ENCODE measurements around the gene HEATR5A.

HEATR5A gene

GRCh38 chr14:31326111-31326510 lies 94.2 kb downstream of the HEATR5A start:
- H2AFZ ChIP-seq (ENCODE audit: low read length) = no peak overlapping the region
- H3K9ac ChIP-seq (ENCODE audit: low read length) = no peak overlapping the region
- H3K9me2 ChIP-seq (ENCODE audit: low read depth, low read length) = no peaks in the 10 kb centered on the region
- H3K4me3 ChIP-seq (ENCODE audit: low read depth, low read length, poor library complexity, severe bottlenecking) = no peak overlapping the region
- H3K4me2 ChIP-seq (ENCODE audit: low read length) = no peak overlapping the region
- no peaks in the 10 kb centered on the region for H3K27me3 ChIP-seq (ENCODE audit: insufficient read depth, low read length)
- H3K79me2 ChIP-seq (ENCODE audit: insufficient read depth, low read length) = no peaks in the 10 kb centered on the region
- H3K27ac ChIP-seq (ENCODE audit: low read depth, low read length, poor library complexity, severe bottlenecking) = no peak overlapping the region
- no peaks in the 10 kb centered on the region for H4K20me1 ChIP-seq (ENCODE audit: insufficient read depth, low read length)
- H3K9me3 ChIP-seq (ENCODE audit: low read length) = 0 out of 2 replicates have a peak, but pooled peaks cover 4% of the 10 kb centered on the region
- H3F3A ChIP-seq (ENCODE audit: insufficient read depth, low read length) = no peaks in the 10 kb centered on the region
- no peaks in the 10 kb centered on the region for H3K4me1 ChIP-seq (ENCODE audit: insufficient read depth, low read length, severe bottlenecking)
- H3K36me3 ChIP-seq (ENCODE audit: insufficient read depth, low read length) = 0 out of 2 replicates have a peak, but pooled peaks cover under 1% of the 10 kb centered on the region
- TF ChIP-seq EZH2 (IDR thresholded peaks at IDR 0.05; ENCODE audit: borderline replicate concordance, low read length) (no peak), CTCF (IDR thresholded peaks at IDR 0.05; ENCODE audit: low read length) (peak; percentile 55)

- Histone ChIP-seq H3K9me2 (ENCODE audit: low read depth, low read length) (no peaks in the 10 kb centered on the region), H3K9ac (ENCODE audit: low read length) (no peak overlapping the region), H3F3A (ENCODE audit: insufficient read depth, low read length) (no peaks in the 10 kb centered on the region), H3K27me3 (ENCODE audit: insufficient read depth, low read length) (no peaks in the 10 kb centered on the region), H3K4me3 (ENCODE audit: low read depth, low read length, poor library complexity, severe bottlenecking) (no peak overlapping the region), H3K27ac (ENCODE audit: low read depth, low read length, poor library complexity, severe bottlenecking) (no peak overlapping the region), H2AFZ (ENCODE audit: low read length) (no peak overlapping the region), H3K4me2 (ENCODE audit: low read length) (no peak overlapping the region), H3K9me3 (ENCODE audit: low read length) (no peaks in the 10 kb centered on the region), H3K36me3 (ENCODE audit: insufficient read depth, low read length) (no peaks in the 10 kb centered on the region), H4K20me1 (ENCODE audit: insufficient read depth, low read length) (no peaks in the 10 kb centered on the region), H3K4me1 (ENCODE audit: insufficient read depth, low read length, severe bottlenecking) (no peaks in the 10 kb centered on the region), H3K79me2 (ENCODE audit: insufficient read depth, low read length) (no peaks in the 10 kb centered on the region)
- no peak for TF ChIP-seq EZH2 (IDR thresholded peaks at IDR 0.05; ENCODE audit: borderline replicate concordance, low read length)
- TF ChIP-seq CTCF (IDR thresholded peaks at IDR 0.05; ENCODE audit: low read length) = no peak
Observed at GRCh38 chr14:31323419-31323818, 96.9 kb downstream of the HEATR5A start.

DNA sequence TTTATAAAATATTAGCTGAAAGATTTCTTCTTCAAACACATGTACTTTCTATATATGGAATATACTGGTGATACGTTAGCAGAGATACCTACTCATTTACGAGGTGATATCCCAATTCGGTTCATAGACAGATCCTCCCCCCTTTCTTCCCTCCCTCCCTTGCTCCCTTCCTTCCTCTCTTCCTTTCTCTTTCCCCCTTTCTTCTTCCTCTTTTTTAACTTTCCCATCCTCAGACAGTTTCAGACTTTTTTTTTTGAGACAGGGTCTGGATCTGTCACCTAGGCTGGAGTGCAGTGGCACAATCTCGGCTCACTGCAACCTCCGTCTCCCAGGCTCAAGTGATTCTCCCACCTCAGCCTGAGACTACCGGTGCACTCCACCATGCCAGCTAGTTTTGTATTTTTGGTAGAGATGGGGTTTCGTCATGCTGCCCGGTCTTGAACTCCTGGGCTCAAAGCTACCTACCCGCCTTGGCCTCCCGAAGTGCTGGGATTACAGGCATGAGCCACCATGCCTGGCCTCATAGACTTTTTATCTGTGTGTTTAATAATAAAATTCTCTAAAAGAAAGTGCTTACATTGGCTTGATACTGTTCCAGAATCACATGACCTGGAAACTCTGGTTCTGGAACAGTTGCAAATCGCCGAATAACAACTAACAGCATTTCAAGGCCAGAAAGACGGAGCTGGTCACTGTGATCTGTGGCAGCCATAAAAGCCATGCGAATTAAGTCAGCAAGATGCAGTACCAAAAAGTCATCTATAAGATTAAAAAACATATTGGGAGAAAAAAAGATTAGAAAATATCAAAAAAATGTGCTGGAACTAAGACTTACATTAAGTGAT lies 99.2 kb downstream of the HEATR5A start:
- Histone ChIP-seq H3K9me2 (ENCODE audit: low read depth, low read length) (no peaks in the 10 kb centered on the region), H3K4me2 (ENCODE audit: low read length) (no peak overlapping the region), H3K9me3 (ENCODE audit: low read length) (no peaks in the 10 kb centered on the region), H3K4me1 (ENCODE audit: insufficient read depth, low read length, severe bottlenecking) (no peaks in the 10 kb centered on the region), H3K36me3 (ENCODE audit: insufficient read depth, low read length) (no peaks in the 10 kb centered on the region), H4K20me1 (ENCODE audit: insufficient read depth, low read length) (no peaks in the 10 kb centered on the region), H3K4me3 (ENCODE audit: low read depth, low read length, poor library complexity, severe bottlenecking) (no peak overlapping the region), H3F3A (ENCODE audit: insufficient read depth, low read length) (no peaks in the 10 kb centered on the region), H3K27me3 (ENCODE audit: insufficient read depth, low read length) (no peaks in the 10 kb centered on the region), H3K9ac (ENCODE audit: low read length) (no peak overlapping the region), H2AFZ (ENCODE audit: low read length) (no peak overlapping the region), H3K79me2 (ENCODE audit: insufficient read depth, low read length) (no peaks in the 10 kb centered on the region), H3K27ac (ENCODE audit: low read depth, low read length, poor library complexity, severe bottlenecking) (no peak overlapping the region)
- TF ChIP-seq CTCF (IDR thresholded peaks at IDR 0.05; ENCODE audit: low read length) (no peak), EZH2 (IDR thresholded peaks at IDR 0.05; ENCODE audit: borderline replicate concordance, low read length) (no peak)
